Measurements from ENCODE around the gene ECE1.

GRCh38 chr1:21266119-21266774 lies 24.0 kb downstream of the ECE1 start:
- TF ChIP-seq CTCF (IDR thresholded peaks at IDR 0.05), result no peak
- TF ChIP-seq POLR2A (IDR thresholded peaks at IDR 0.05), result no peak

Measured in ovary (tissue), 3 donors.